Measurements from ENCODE around the gene RHEB.

DNA sequence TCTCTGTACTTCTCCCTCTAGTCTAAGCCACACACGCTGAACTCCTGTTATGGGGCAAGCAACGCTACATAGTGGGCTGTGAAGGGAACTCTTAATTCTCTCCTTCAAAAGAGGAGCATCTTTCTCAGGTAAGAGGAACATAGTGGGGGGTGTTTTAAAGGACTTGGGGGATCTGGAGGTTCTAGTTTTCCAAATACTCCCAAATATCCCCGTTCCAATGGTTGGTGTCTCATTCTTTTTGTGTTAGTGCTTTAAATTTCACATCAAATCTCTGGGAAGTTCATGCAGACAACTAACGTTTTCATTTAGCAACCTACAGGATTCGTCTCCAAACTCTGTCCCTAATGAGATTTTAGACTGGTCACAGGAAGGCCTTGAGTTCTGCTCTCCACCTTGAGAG lies 97.5 kb downstream of the RHEB start:
- TF ChIP-seq, protein P1, sequence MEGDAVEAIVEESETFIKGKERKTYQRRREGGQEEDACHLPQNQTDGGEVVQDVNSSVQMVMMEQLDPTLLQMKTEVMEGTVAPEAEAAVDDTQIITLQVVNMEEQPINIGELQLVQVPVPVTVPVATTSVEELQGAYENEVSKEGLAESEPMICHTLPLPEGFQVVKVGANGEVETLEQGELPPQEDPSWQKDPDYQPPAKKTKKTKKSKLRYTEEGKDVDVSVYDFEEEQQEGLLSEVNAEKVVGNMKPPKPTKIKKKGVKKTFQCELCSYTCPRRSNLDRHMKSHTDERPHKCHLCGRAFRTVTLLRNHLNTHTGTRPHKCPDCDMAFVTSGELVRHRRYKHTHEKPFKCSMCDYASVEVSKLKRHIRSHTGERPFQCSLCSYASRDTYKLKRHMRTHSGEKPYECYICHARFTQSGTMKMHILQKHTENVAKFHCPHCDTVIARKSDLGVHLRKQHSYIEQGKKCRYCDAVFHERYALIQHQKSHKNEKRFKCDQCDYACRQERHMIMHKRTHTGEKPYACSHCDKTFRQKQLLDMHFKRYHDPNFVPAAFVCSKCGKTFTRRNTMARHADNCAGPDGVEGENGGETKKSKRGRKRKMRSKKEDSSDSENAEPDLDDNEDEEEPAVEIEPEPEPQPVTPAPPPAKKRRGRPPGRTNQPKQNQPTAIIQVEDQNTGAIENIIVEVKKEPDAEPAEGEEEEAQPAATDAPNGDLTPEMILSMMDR (IDR thresholded peaks at IDR 0.05; ENCODE audit: extremely low read depth in 1 of 2, insufficient read depth in 1 of 2, low read depth in 1 of 2, low read length in 2 of 2) = no peak
- TF ChIP-seq POLR2A (IDR thresholded peaks at IDR 0.05; ENCODE audit: low read depth, low read length) = no peak
- no peak for TF ChIP-seq EZH2 (IDR thresholded peaks at IDR 0.05; ENCODE audit: borderline replicate concordance, low read depth, low read length, severe bottlenecking)
- no peak for TF ChIP-seq POLR2AphosphoS5 (IDR thresholded peaks at IDR 0.05; ENCODE audit: insufficient read depth, low read depth, low read length)

All from endothelial cell of umbilical vein (primary cell).